ENCODE results near the gene HK3. TPM values are rescaled to one million over a fixed set of nuclear protein-coding genes. Genes with fewer than 3 reads are reported as not detected.

Gene HK3
- total RNA-seq, 1 donor from 2014 or later = 0.20 TPM

- intact Hi-C loops (cut with micrococcal nuclease) = no loop called here
Measured at GRCh38 chr5:176902911-176903664, 3.9 kb upstream of the HK3 start.

- intact Hi-C loops (cut with micrococcal nuclease) = no loop called here
Measured at GRCh38 chr5:176902102-176902814, 3.1 kb upstream of the HK3 start.

GRCh38 chr5:176901260-176902101 is 2.3 kb upstream of the HK3 start:
- intact Hi-C loops (cut with micrococcal nuclease) = no loop called here

- intact Hi-C loops (cut with micrococcal nuclease) = no loop called here
Measured at GRCh38 chr5:176900780-176901204, 1.6 kb upstream of the HK3 start.

- intact Hi-C loops (cut with micrococcal nuclease) = no loop called here
Measured at GRCh38 chr5:176899946-176900779, 1.0 kb upstream of the HK3 start.

- intact Hi-C loops (cut with micrococcal nuclease) = no loop called here
Measured at GRCh38 chr5:176897263-176897662, 1.9 kb downstream of the HK3 start.

- intact Hi-C loops (cut with micrococcal nuclease) = no loop called here
Measured at GRCh38 chr5:176895831-176896230, 3.3 kb downstream of the HK3 start.

- intact Hi-C loops (cut with micrococcal nuclease) = no loop called here
Measured at GRCh38 chr5:176894298-176894697, 4.8 kb downstream of the HK3 start.

- intact Hi-C loops (cut with micrococcal nuclease) = no loop called here
Measured at GRCh38 chr5:176892663-176893062, 6.5 kb downstream of the HK3 start.

GRCh38 chr5:176891331-176891958 is 7.7 kb downstream of the HK3 start:
- intact Hi-C loops (cut with micrococcal nuclease) = no loop called here

- intact Hi-C loops (cut with micrococcal nuclease) = no loop called here
Measured at GRCh38 chr5:176890455-176891330, 8.5 kb downstream of the HK3 start.

GRCh38 chr5:176889321-176890280 is 9.5 kb downstream of the HK3 start:
- intact Hi-C loops (cut with micrococcal nuclease) = no loop called here

- intact Hi-C loops (cut with micrococcal nuclease) = no loop called here
Measured at GRCh38 chr5:176888865-176889165, 10.3 kb downstream of the HK3 start.

- intact Hi-C loops (cut with micrococcal nuclease) = no loop called here
Measured at GRCh38 chr5:176888016-176888864, 10.9 kb downstream of the HK3 start.

- intact Hi-C loops (cut with micrococcal nuclease) = no loop called here
Measured at GRCh38 chr5:176887252-176887849, 11.8 kb downstream of the HK3 start.

- intact Hi-C loops (cut with micrococcal nuclease) = no loop called here
Measured at GRCh38 chr5:176886336-176887251, 12.6 kb downstream of the HK3 start.
